Ureter (tissue), 1 donor: ENCODE results near the gene CFI. TPM values are rescaled to one million over a fixed set of nuclear protein-coding genes. Genes with fewer than 3 reads are reported as not detected.

Experiments used
- total RNA-seq: library from RNA; stranded (reverse); gene quantifications from one replicate; pipeline ENCODE4 v1.2.4, GENCODE V29; 2023
- donor health status: DM: yes; HTN: yes; CAD: no.

Gene CFI
- total RNA-seq, 1 donor from 2014 or later, result 21.3 TPM

Other genes with a start within 250 kb of the CFI start
- gene MCUB, start 241.8 kb downstream of the CFI start, total RNA-seq, result 9.0 TPM
- 24.5 TPM for gene CASP6, start 98.6 kb downstream of the CFI start, total RNA-seq
- gene PLA2G12A, start 71.9 kb downstream of the CFI start, total RNA-seq, result 30.9 TPM
- 23.9 TPM for gene GAR1, start 13.8 kb upstream of the CFI start, total RNA-seq
- 0.34 TPM for gene RRH, start 26.0 kb upstream of the CFI start, total RNA-seq
- 0.65 TPM for gene LRIT3, start 46.1 kb upstream of the CFI start, total RNA-seq
- gene EGF, start 110.9 kb upstream of the CFI start, total RNA-seq, result 0.23 TPM